Heart left ventricle (tissue), 13 donors: ENCODE measurements around the gene AKR1C1.

Experiments
- POLR2A ChIP-seq, 2 donors: fragments of 450-650 bp; IDR thresholded peaks; one replicate each; pipeline ENCODE4 v1.6.1; 2017; ENCODE audit warnings: antibody characterized with exemption in 2 of 2, mild to moderate bottlenecking in 2 of 2, moderate library complexity in 2 of 2
- TF ChIP-seq, protein P1 (sequence below), 12 donors: fragments of 200-600 bp; sonication (generic) in 4 of 12; IDR thresholded peaks; one replicate each; pipeline versions ENCODE4 v1.5.0 to v1.8.0; 2018 to 2022; ENCODE audit warnings: antibody characterized with exemption in 12 of 12, mild to moderate bottlenecking in 5 of 12
- donor health status: ischemic (EF 13 %, LVEDD 7.1; RV severe dilation, severe dysfunction).
- donor health status: DM: no; HTN: yes; CAD: no.
- donor health status: DM: no; HTN: no; CAD: no.
- donor health status: ischemic (EF 25% LVEDD 6.9; RV normal size, moderate dysfunction).
- donor health status: ischemic (EF 25% LVEDD 5.7; RV mildly dilated, moderate dysfunction).
- donor health status: ischemic (EF 35%, LVEDD 5.7; RV mildly dilated, moderate dysfunction).
- donor health status: nonischemic (EF 11% LVEDD 7.7; RV severe dilation, severe dysfunction).
- donor health status: DM: yes; HTN: yes; CAD: no.
- donor health status: PGD.
- donor health status: ischemic (EF 29% LVEDD 5.4; RV normal size, mild dysfunction).
- donor health status: nonischemic (EF 23%, LVEDD 6.1; RV moderate dilation, normal function).

DNA sequence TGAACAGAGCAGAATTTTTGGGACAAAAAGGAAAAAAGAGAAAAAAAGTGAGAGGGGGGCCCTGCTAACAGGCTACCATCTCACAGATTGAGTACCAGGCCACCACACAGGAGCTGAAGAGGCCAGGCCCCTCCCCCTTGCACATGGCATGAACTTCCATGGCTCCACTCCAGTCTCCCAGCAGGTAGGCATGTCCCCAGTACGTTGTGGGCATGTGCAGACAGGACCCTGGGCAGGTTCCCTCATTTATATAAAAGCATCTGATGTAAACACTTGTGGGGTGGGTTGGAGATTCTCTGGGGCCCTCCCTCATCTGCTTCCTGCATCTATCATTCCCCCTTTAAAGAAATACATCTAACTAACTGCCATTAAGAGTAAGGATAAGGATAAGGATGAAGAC lies 45.0 kb upstream of the AKR1C1 start:
- TF ChIP-seq, protein P1, sequence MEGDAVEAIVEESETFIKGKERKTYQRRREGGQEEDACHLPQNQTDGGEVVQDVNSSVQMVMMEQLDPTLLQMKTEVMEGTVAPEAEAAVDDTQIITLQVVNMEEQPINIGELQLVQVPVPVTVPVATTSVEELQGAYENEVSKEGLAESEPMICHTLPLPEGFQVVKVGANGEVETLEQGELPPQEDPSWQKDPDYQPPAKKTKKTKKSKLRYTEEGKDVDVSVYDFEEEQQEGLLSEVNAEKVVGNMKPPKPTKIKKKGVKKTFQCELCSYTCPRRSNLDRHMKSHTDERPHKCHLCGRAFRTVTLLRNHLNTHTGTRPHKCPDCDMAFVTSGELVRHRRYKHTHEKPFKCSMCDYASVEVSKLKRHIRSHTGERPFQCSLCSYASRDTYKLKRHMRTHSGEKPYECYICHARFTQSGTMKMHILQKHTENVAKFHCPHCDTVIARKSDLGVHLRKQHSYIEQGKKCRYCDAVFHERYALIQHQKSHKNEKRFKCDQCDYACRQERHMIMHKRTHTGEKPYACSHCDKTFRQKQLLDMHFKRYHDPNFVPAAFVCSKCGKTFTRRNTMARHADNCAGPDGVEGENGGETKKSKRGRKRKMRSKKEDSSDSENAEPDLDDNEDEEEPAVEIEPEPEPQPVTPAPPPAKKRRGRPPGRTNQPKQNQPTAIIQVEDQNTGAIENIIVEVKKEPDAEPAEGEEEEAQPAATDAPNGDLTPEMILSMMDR (IDR thresholded peaks at IDR 0.05) = no peak
- TF ChIP-seq POLR2A (IDR thresholded peaks at IDR 0.05) = no peak
